ENCODE results near the gene PCLAF.

GRCh38 chr15:64379216-64379960 lies 1.9 kb downstream of the PCLAF start:
- TF ChIP-seq CTCF (IDR thresholded peaks at IDR 0.05; ENCODE audit: low read depth, low read length) (no peak), EZH2phosphoT487 (IDR thresholded peaks at IDR 0.05; ENCODE audit: low read depth) (no peak)
